ENCODE data around the gene DVL2.

GRCh38 chr17:7179317-7180254 is 54.7 kb downstream of the DVL2 start, which contains the start of gene ASGR1:
- no peak for TF ChIP-seq CTCF (conservative IDR thresholded peaks at IDR 0.05; ENCODE audit: low read depth, low read length)
- TF ChIP-seq EZH2 (IDR thresholded peaks at IDR 0.05; ENCODE audit: low read length, unreplicated experiment), result no peak

Measured in PC-3 (cell line).